ENCODE measurements around the gene STYXL2. TPM values are rescaled to one million over a fixed set of nuclear protein-coding genes. Genes with fewer than 3 reads are reported as not detected.
A peak's percentile ranks its signal among the peaks of the same experiment; 100 is the strongest.

Gene STYXL2
- total and polyA plus RNA-seq, 4 donors, result 0.69 to 1.2 (median 0.99) TPM

GRCh38 chr1:167060141-167061072, 33.5 kb upstream of the STYXL2 start:
- WGBS (ENCODE audit: insufficient coverage), result 80% methylated on average over 10 of the region's 10 CpGs

GRCh38 chr1:167061073-167061464, 32.8 kb upstream of the STYXL2 start:
- no peaks in the 10 kb centered on the region for H3K9me3 ChIP-seq (ENCODE audit: control insufficient read depth, insufficient read depth, low read length)
- H3K4me1 ChIP-seq (ENCODE audit: control insufficient read depth, insufficient read depth, low read length), result peaks cover 5% of the 10 kb centered on the region
- H3K27ac ChIP-seq (ENCODE audit: low read depth, low read length), result no peak overlapping the region
- WGBS (ENCODE audit: insufficient coverage), result 95% methylated on average over 3 of the region's 3 CpGs
- no peak overlapping the region for H3K4me3 ChIP-seq (ENCODE audit: low read depth, low read length)
- no peaks in the 10 kb centered on the region for H3K36me3 ChIP-seq (ENCODE audit: control insufficient read depth, insufficient read depth, low read length)
- no peak for DNase-seq (ENCODE audit: low read depth in 4 of 6, low spot score in 6 of 6)
- H3K27me3 ChIP-seq (ENCODE audit: control insufficient read depth, insufficient read depth, low read length), result peaks cover 2% of the 10 kb centered on the region

More at GRCh38 chr1:167060141-167061072, 33.5 kb upstream of the STYXL2 start:
- H3K36me3 ChIP-seq (ENCODE audit: control insufficient read depth, insufficient read depth, low read length), result no peaks in the 10 kb centered on the region
- no peak overlapping the region for H3K27ac ChIP-seq (ENCODE audit: low read depth, low read length)
- peaks cover 2% of the 10 kb centered on the region for H3K27me3 ChIP-seq (ENCODE audit: control insufficient read depth, insufficient read depth, low read length)
- H3K4me1 ChIP-seq (ENCODE audit: control insufficient read depth, insufficient read depth, low read length), result peaks cover 5% of the 10 kb centered on the region
- H3K4me3 ChIP-seq (ENCODE audit: low read depth, low read length), result no peak overlapping the region
- DNase-seq (ENCODE audit: low read depth in 4 of 6, low spot score in 6 of 6), result no peak
- H3K9me3 ChIP-seq (ENCODE audit: control insufficient read depth, insufficient read depth, low read length), result no peaks in the 10 kb centered on the region

DNA sequence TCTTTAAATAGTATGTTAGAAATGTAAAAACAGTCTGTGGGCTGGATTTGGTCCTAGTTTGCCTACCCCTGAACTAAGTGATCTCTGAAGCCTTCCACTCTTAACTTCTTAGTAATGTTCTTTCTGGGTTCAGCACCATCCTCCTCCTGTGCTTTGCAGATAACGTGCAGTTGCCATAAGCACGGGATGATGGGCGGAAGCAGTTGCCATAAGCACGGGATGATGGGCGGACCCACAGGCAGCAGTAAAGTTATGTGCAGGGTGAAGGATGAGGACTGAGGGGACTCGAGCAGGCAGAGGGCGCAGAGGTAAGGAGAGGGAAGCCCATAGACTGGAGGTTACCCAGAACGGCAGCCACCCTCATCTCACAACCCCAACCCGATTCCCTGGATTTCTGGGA, 29.3 kb upstream of the STYXL2 start:
- Histone ChIP-seq H3K4me1 (ENCODE audit: control insufficient read depth, insufficient read depth, low read length) (peaks cover 10% of the 10 kb centered on the region), H3K36me3 (ENCODE audit: control insufficient read depth, insufficient read depth, low read length) (no peaks in the 10 kb centered on the region), H3K27ac (ENCODE audit: low read depth, low read length) (no peak overlapping the region), H3K27me3 (ENCODE audit: control insufficient read depth, insufficient read depth, low read length) (peaks cover 2% of the 10 kb centered on the region), H3K4me3 (ENCODE audit: low read depth, low read length) (no peak overlapping the region), H3K9me3 (ENCODE audit: control insufficient read depth, insufficient read depth, low read length) (no peaks in the 10 kb centered on the region)
- WGBS (ENCODE audit: insufficient coverage), result 77% methylated on average over 7 of the region's 9 CpGs
- no peak for DNase-seq (ENCODE audit: low read depth in 4 of 6, low spot score in 6 of 6)

GRCh38 chr1:167065471-167065870, 28.4 kb upstream of the STYXL2 start:
- WGBS (ENCODE audit: insufficient coverage), result 98% methylated on average over 7 of the region's 8 CpGs

DNA sequence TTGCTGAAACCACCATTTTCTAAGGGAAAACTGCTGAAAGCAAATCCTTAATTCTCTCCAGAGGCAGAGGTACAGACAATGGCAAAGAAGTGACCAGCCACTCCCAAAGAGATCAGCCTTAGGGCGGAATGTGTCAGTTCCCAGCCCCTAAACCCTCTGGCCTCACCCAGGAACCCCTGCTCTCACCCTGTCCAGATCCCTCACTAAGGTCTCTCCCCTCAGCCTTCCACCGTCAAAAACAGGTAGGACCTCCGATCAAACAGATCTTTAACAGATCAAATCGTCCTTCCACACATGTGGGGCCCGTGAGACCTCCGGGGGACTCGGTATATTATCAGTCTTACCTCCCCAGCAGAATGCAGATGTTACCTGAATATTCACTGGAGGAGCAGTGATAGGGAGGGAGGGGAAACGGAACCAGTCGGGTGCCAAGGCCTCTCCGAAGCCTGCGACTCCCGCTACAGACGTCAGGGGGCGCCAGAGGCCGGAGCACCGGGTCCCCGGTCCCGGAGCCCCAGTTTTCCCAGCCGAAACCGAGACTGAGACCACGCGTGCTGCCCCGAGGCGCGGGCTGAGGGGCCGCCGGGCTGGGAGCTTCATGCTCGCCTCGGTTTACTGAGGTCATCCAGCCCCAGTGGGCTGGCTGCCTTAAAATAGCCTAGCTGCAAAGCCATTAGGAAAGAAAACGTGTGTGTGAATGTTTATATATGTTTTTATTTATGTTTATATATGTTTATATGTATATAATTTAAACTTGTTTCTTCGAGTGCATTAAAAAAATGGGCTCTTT, 27.3 kb upstream of the STYXL2 start:
- peak; percentile 49 to 93 (median 64) for DNase-seq (ENCODE audit: low read depth in 4 of 6, low spot score in 6 of 6)
- 3% methylated on average over 24 of the region's 31 CpGs for WGBS (ENCODE audit: insufficient coverage)
- no peak overlapping the region for H3K27ac ChIP-seq (ENCODE audit: low read depth, low read length)

More at GRCh38 chr1:167065471-167065870, 28.4 kb upstream of the STYXL2 start:
- Histone ChIP-seq H3K4me3 (ENCODE audit: low read depth, low read length) (no peak overlapping the region), H3K9me3 (ENCODE audit: control insufficient read depth, insufficient read depth, low read length) (no peaks in the 10 kb centered on the region), H3K36me3 (ENCODE audit: control insufficient read depth, insufficient read depth, low read length) (no peaks in the 10 kb centered on the region), H3K27ac (ENCODE audit: low read depth, low read length) (no peak overlapping the region), H3K27me3 (ENCODE audit: control insufficient read depth, insufficient read depth, low read length) (peaks cover 2% of the 10 kb centered on the region), H3K4me1 (ENCODE audit: control insufficient read depth, insufficient read depth, low read length) (peaks cover 10% of the 10 kb centered on the region)
- no peak for DNase-seq (ENCODE audit: low read depth in 4 of 6, low spot score in 6 of 6)

DNA sequence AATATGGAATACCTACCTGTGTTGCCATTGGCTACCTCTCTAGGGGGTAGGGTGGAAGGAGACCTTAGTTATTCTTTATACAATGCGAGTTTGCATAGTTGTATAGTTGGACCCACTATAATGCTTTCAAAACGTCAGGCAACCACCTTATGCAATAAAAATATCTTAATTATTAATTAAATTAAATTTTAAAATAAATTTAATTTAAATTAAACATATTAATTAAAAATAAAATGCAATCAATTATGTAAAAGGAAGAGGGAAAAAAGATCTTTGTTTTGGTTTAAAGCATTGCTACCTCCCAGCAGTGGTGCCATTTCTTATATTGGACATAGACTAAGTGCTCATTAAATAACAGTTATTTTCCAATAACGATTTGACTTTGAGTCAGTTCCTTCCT, 26.0 kb upstream of the STYXL2 start:
- Histone ChIP-seq H3K4me3 (ENCODE audit: low read depth, low read length) (no peak overlapping the region), H3K4me1 (ENCODE audit: control insufficient read depth, insufficient read depth, low read length) (peaks cover 10% of the 10 kb centered on the region), H3K9me3 (ENCODE audit: control insufficient read depth, insufficient read depth, low read length) (no peaks in the 10 kb centered on the region), H3K36me3 (ENCODE audit: control insufficient read depth, insufficient read depth, low read length) (no peaks in the 10 kb centered on the region), H3K27ac (ENCODE audit: low read depth, low read length) (no peak overlapping the region), H3K27me3 (ENCODE audit: control insufficient read depth, insufficient read depth, low read length) (peaks cover 2% of the 10 kb centered on the region)
- no CpG with 5 or more reads among the region's 3 CpGs for WGBS (ENCODE audit: insufficient coverage)
- DNase-seq (ENCODE audit: low read depth in 4 of 6, low spot score in 6 of 6), result no peak

More for the DNA sequence above, 27.3 kb upstream of the STYXL2 start:
- no peaks in the 10 kb centered on the region for H3K9me3 ChIP-seq (ENCODE audit: control insufficient read depth, insufficient read depth, low read length)
- H3K4me3 ChIP-seq (ENCODE audit: low read depth, low read length), result peak overlapping the region; percentile 17
- peaks cover 2% of the 10 kb centered on the region for H3K27me3 ChIP-seq (ENCODE audit: control insufficient read depth, insufficient read depth, low read length)
- H3K4me1 ChIP-seq (ENCODE audit: control insufficient read depth, insufficient read depth, low read length), result peaks cover 10% of the 10 kb centered on the region
- no peaks in the 10 kb centered on the region for H3K36me3 ChIP-seq (ENCODE audit: control insufficient read depth, insufficient read depth, low read length)

DNA sequence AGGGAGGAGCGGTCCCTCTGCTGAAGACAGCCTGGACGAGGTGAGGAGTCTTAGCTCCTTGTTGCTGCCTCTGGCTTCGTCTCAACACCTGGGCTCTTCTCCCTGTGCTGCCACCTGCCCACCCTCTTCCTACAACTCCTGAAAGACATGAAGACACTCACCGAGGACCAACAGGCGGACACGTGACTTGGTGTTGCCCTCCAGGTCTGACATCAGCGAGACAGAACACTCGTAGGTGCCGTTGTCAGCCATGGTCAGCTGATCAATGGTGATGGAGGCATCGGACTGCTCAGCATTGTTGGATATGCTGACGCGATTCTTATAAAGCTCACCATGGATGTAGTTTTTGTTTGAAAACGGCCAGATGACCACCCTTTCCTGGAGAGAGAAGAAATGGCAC, 25.1 kb upstream of the STYXL2 start:
- Histone ChIP-seq H3K4me1 (ENCODE audit: control insufficient read depth, insufficient read depth, low read length) (peaks cover 10% of the 10 kb centered on the region), H3K36me3 (ENCODE audit: control insufficient read depth, insufficient read depth, low read length) (no peaks in the 10 kb centered on the region), H3K27me3 (ENCODE audit: control insufficient read depth, insufficient read depth, low read length) (peaks cover 2% of the 10 kb centered on the region), H3K27ac (ENCODE audit: low read depth, low read length) (no peak overlapping the region), H3K9me3 (ENCODE audit: control insufficient read depth, insufficient read depth, low read length) (no peaks in the 10 kb centered on the region), H3K4me3 (ENCODE audit: low read depth, low read length) (no peak overlapping the region)
- DNase-seq (ENCODE audit: low read depth in 4 of 6, low spot score in 6 of 6), result no peak
- WGBS (ENCODE audit: insufficient coverage), result 99% methylated on average over 10 of the region's 13 CpGs

- Histone ChIP-seq H3K9me3 (ENCODE audit: control insufficient read depth, insufficient read depth, low read length) (no peaks in the 10 kb centered on the region), H3K27me3 (ENCODE audit: control insufficient read depth, insufficient read depth, low read length) (peaks cover 2% of the 10 kb centered on the region), H3K4me1 (ENCODE audit: control insufficient read depth, insufficient read depth, low read length) (peaks cover 9% of the 10 kb centered on the region), H3K36me3 (ENCODE audit: control insufficient read depth, insufficient read depth, low read length) (no peaks in the 10 kb centered on the region), H3K4me3 (ENCODE audit: low read depth, low read length) (no peak overlapping the region), H3K27ac (ENCODE audit: low read depth, low read length) (no peak overlapping the region)
- 92% methylated on average over 8 of the region's 8 CpGs for WGBS (ENCODE audit: insufficient coverage)
- DNase-seq (ENCODE audit: low read depth in 4 of 6, low spot score in 6 of 6), result no peak
Measured at GRCh38 chr1:167071286-167071685, 22.6 kb upstream of the STYXL2 start.

DNA sequence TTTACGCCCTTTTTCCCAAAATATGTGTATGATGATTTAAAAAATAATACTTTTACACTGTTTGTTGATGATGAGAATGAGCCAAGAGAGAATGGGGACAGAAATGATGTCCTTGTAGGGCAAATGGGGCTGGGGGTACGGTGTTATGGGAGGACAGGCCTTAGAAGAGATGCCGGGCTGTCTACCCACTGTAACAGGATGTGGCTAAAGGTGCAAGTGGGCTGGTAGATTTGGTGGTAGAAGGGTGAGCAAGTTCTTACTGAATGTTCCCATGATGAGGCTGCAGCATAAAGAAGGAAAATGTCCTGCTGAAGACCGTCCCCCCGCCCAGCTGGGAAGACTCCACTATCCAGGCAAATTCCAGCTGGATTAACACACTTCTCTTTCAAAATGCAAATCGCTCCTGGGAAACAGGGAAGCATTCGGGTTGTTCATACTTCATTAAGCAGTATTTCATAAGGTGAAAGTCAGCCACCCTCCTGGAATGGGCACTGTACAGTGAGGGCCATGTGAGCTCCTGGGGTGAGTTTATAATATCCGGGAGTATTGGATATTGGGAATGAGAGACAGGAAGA, 17.7 kb upstream of the STYXL2 start:
- no peak for DNase-seq (ENCODE audit: low read depth in 4 of 6, low spot score in 6 of 6)
- Histone ChIP-seq H3K27ac (ENCODE audit: low read depth, low read length) (no peak overlapping the region), H3K9me3 (ENCODE audit: control insufficient read depth, insufficient read depth, low read length) (no peaks in the 10 kb centered on the region), H3K36me3 (ENCODE audit: control insufficient read depth, insufficient read depth, low read length) (no peaks in the 10 kb centered on the region), H3K4me1 (ENCODE audit: control insufficient read depth, insufficient read depth, low read length) (no peaks in the 10 kb centered on the region), H3K4me3 (ENCODE audit: low read depth, low read length) (no peak overlapping the region), H3K27me3 (ENCODE audit: control insufficient read depth, insufficient read depth, low read length) (no peaks in the 10 kb centered on the region)
- 87% methylated on average over 3 of the region's 8 CpGs for WGBS (ENCODE audit: insufficient coverage)

Measured in spinal cord (tissue), 10 donors.